Caki2 (cell line): ENCODE data around the gene LRTM1. TPM values are rescaled to one million over a fixed set of nuclear protein-coding genes. Genes with fewer than 3 reads are reported as not detected.

Source experiments
- DNase-seq: peaks from one replicate; pipeline ENCODE4 v3.0.0-alpha.2; 2015; ENCODE audit warnings: low read depth
- in situ Hi-C: cut with HindIII; loops from 2 replicates; pipeline ENCODE4 v1.10.0; 2016; ENCODE audit warnings: low sequenced_read_pairs, low pct_unique_long_range_greater_than_20kb, mixed read lengths
- total RNA-seq: library from RNA; depleted of rRNA; stranded (reverse); fragments of >200 nt; shearing (Covaris generic); gene quantifications from 2 replicates; pipeline ENCODE4 v1.2.3, GENCODE V29; 2014; ENCODE audit warnings: low replicate concordance

Gene LRTM1
- total RNA-seq, 1 experiment from 2014 or later, result not detected

- in situ Hi-C loops, result no loop called here
- no peak for DNase-seq
Observed at GRCh38 chr3:54905261-54905888, 22.5 kb downstream of the LRTM1 start.

DNA sequence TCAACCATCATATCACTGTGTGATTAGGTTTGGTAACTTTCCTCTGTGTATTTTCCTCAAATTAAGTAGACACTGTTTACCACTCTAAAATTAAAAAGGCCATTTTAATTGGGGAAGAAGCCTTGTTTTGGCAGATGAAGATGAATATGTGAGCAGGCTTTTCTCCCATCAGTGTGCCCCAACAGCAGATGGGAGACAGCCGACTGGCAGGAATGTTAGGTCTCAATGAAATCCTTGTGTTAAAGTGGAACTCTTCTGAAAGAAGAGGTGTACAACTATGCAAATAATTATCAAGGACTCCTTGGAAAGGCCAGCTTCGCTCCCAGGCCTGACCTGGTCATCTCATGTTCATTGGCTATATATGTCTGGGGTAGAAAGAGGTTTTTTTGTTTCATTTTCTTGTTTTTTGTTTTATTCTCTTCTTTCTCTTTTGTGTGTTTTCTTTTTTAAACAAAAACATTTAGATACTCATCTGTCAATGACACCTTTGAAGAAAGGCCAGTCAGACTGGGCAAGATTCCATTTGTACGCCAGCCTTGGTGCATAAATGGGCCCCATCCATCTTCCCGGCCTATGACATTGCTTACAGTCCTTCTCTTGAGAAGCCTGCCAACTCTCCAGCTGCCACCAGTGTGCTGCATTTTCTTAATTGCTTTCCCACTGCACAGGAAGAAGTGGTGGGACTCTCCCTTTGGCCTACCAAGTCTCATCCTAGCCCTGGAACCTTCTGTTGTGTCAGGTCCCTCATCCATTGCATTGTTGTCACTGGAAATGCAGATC is 25.8 kb downstream of the LRTM1 start:
- in situ Hi-C loops, result no loop called here
- DNase-seq, result no peak

DNA sequence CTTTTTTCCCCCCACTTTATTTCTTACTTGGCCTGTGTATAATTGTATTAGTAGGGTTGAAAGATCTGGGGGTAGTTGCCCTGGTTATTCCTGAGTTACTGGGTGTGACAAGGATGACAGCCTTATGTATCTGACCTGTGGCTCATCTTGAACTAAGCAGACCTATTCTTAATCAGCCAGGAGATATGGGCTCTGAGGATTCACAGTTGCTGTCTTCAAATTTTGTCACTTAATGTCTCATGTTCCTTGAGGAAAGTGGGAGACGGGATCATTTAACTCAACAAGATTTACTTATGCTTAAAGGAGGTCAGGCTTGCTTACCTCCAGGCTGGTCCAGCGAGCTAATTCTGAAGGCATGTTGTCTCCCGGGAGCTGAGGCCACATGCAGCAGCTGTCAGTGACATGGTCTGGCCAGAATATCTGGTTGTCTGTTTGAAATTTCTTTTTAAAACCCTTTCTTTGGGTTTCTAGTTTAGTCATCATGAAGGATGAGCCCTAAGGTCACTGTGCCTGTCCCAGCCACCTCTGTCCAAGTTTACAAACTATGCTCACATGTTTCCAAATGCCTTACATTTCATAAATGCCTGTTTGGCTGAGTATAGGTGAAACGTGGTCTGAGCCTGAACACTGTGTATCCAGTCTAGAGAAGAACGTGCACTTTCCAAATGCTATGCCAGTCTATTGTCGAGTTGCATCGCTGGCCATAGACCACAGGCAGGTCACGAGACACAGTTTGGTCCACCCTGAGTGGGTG is 26.8 kb downstream of the LRTM1 start:
- in situ Hi-C loops, result no loop called here
- DNase-seq, result no peak

- DNase-seq, result no peak
- in situ Hi-C loops, result no loop called here
Observed at GRCh38 chr3:54899273-54899672, 28.6 kb downstream of the LRTM1 start.

DNA sequence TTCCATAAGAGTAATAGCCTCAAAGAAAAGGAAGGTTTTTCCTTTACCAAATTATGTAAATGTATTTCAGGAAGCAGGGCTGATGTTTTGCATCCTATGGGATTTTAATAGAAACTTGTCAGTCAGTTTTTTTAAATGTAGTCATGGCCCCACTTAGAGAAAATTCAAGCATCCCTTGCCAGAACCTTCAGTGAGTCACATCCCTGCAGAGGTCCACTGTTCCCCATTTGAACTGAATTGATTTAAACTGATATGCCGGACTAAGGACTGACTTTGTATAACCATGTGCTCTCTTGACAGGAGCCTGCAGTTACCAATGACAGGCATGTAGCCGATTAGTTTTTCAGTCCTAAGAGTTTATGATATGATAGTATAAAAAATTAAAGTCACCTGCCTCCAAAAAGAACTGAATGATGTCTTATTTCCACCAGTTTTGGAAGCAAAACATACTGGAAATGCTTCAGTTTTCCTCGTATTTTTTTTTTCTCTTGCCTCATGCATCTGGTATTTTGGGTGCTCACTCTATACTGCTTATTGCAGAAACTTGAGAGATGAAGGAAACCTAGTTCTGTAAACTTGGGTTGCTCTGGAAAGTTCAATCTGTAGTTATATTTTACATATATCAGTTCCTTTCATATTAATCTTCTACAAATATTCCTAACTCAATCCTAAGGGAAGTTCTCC is 30.7 kb downstream of the LRTM1 start:
- DNase-seq, result no peak
- in situ Hi-C loops, result no loop called here

DNA sequence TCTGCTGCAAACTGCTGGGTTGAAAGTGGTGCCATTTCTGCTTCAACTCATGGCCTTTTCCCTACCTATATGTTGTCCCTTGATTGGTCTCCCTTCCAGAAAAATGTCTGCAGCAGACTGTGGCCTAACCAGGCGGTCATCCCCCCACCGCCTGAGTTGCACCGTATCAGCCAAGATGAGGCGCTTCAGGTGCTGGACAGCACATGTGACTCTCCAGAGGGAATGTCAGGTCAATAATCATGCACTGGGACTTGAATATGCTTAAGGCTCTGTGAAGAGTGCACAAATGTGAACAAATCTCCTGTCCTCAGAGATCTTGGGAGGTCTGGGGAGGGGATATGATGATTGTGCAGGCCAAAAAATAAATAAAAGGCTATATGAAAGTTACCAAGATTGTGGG is 32.2 kb downstream of the LRTM1 start:
- no peak for DNase-seq
- in situ Hi-C loops, result no loop called here

- in situ Hi-C loops, result no loop called here
- no peak for DNase-seq
Observed at GRCh38 chr3:54892168-54892567, 35.7 kb downstream of the LRTM1 start.

- peak; percentile 91 for DNase-seq
- in situ Hi-C loops, result no loop called here
Observed at GRCh38 chr3:54891540-54891897, 36.3 kb downstream of the LRTM1 start.

DNA sequence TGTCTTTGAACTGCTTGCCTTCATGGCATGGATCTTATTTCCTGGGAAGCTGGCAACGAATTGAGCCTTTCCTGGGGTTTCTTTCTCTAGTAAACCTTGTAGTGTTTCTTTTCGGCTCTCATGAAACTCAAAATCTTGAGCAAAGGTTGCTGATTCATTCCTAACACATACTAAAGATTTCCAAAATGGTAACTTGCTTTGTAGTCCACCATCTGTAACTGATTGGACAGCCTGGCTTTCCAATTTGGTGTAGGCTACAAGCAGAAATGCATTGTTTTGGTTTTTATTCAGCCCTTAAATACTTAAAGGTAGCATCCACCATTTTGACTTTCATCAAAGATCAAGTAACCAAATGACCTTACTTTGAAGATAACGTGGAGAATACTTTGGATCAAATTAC is 38.1 kb downstream of the LRTM1 start:
- no peak for DNase-seq
- in situ Hi-C loops, result no loop called here

DNA sequence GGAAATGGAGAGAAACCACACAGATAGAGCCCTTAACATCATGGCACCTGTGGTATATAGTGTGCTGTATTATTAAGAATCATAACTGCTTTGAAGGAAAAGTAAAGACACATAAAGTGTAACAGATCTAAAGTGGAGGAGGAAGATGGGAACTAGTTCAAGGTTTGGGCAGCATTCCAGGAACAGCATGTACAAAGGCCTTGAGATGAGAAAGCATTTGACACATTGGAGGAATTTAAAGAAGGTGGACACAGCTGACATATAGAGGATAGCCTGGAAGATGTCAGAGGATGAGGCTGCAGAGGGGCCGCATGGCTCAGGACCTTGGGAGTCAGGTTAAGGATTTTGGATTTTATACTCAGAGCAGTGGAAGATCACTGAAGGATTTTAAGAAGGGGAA is 39.0 kb downstream of the LRTM1 start:
- in situ Hi-C loops, result no loop called here
- DNase-seq, result no peak

DNA sequence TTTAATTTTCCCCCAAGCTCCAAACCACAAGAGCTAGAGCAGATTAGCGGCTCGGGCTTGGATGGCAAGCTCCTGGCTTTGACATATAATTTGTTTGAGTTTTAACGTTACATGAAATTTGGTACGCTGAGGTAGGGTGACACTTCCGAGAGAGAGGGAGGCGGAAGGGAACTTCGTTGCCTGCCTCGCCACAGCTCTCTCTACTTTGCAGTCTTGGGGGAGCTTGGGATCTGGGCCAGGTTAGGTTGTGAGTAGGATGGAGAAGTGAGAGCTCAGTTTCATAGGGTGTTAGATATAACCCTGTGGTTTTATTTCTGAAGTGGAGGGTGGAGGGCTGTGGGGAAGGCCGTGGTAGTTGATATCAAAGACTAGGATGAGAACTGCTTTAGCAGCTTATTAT is 39.7 kb downstream of the LRTM1 start:
- no peak for DNase-seq
- in situ Hi-C loops, result no loop called here

DNA sequence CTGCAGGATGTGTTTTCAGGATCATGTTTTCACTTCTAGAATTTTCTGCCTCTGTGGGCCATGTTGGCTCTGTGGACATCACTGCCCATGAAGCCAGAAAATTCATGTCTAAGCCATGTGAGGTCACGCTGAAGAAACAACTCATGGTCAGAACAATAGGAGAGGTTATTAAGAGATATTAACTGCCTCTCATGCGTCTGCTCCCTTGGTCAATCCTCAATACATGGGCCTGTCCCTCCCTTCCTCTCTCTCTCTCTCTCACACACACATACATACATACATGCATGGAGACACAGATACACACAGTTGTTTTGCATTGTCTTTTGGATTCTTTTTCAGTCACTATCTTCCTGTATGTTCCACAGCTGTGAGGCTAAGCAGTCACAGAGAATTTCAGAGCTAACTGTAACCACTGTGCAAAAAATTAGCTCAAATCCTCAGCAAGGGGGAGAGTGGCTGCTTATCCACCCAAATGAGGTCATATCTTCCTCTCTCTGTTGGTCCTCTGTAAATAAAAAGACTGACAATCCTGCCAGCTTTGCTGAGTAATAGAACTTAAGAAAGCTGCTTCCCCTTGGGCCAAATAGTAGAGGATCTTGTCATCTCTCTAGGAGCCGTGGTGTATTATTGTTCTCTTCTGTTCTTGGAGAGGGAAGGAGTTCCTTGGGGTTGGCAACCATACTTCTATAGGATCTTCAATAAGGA is 45.6 kb downstream of the LRTM1 start:
- DNase-seq, result peak; percentile 41
- in situ Hi-C loops, result no loop called here

DNA sequence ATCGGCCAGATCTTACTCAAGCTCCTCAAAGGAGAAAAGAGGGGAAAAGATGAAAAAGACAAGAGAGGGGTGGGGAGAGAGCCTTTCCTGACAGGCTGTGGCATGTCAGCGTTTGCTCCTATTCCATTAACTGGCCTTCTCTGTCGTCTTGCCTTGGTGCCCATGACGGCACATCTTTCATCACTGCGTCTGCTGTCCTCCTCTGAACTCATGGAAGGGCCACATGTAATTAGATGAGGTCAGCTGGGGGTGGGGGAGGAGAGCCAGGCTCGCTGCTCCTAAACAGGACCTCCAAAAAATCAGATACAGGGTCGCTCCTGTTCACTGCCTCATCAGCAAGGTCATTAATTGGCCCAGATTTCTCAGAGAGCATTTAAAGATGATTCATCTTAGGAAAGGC is 49.7 kb downstream of the LRTM1 start:
- no peak for DNase-seq
- in situ Hi-C loops, result no loop called here

- no peak for DNase-seq
- in situ Hi-C loops, result no loop called here
Observed at GRCh38 chr3:54877730-54878129, 50.1 kb downstream of the LRTM1 start.

- no peak for DNase-seq
- in situ Hi-C loops, result no loop called here
Observed at GRCh38 chr3:54876694-54877093, 51.2 kb downstream of the LRTM1 start.

DNA sequence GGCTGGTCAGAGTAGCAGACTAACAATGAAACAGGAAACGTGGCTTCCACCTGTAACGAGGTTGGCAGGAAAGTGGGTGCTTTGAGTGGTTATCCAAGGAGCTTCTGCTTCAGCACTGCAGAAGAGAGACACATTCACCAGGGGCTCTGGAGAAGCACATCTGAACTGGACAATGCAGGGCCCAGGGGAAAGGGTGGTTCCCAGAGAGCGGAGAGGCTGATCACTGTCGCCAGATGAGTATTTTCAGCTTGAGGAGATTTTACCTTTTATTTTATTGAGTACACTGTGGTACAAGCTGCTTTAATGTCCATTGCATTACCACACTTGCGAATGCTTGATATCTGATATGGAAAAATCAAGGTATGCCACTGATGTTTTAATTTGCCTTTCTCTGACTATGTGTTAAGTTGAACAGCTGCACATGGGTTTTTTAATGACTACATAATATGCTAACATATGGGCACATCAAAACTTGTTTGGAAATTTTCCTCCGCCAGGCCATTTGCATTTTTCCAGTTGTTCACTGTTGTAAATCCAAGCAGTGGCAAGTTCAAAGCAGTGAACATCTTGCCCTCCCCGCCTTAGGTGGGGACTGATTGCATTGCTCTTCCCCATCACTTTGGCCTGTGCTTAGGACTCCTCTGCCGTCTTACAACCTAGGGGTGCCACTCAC is 52.1 kb downstream of the LRTM1 start:
- in situ Hi-C loops, result no loop called here
- DNase-seq, result no peak

GRCh38 chr3:54874816-54875556 is 52.9 kb downstream of the LRTM1 start:
- in situ Hi-C loops, result no loop called here
- DNase-seq, result no peak
